Measurements from ENCODE around the gene ECE1. TPM values are rescaled to one million over a fixed set of nuclear protein-coding genes. Genes with fewer than 3 reads are reported as not detected.

Gene ECE1
- total and polyA plus RNA-seq, 2 of the 8 experiments (the other 6 are each of a cell fraction or from before 2014, with no cell fraction given): 21.4 to 36.8 TPM

- ChIA-PET CTCF (ENCODE audit: partially characterized antibody) (interaction anchor here (0.6 to 12.5 kb wide), 20 partner anchors 8 to 203 kb away, joined by 3 to 168 read pairs (median 4); no protein-coding TSS in a partner anchor), POLR2A (ENCODE audit: partially characterized antibody) (interaction anchor here (0.7 to 1.6 kb wide), 3 partner anchors 8 to 75 kb away, joined by 3 to 4 read pairs (median 3); no protein-coding TSS in a partner anchor)
- no peak overlapping the region for H3K4ac ChIP-seq (replicated peaks; ENCODE audit: insufficient read length, low read depth, low read length)
- no peak overlapping the region for H3K18ac ChIP-seq (ENCODE audit: extremely low read depth, low read length)
- H3K9ac ChIP-seq (replicated peaks in 1 of 4; ENCODE audit: extremely low read depth in 1 of 4, low read depth in 3 of 4, low read length in 3 of 4): no peak overlapping the region
- H3K23me2 ChIP-seq (ENCODE audit: low read depth, low read length): no peaks in the 10 kb centered on the region
- no peak overlapping the region for H2BK12ac ChIP-seq (ENCODE audit: low read depth, low read length)
- H2BK5ac ChIP-seq (ENCODE audit: low read depth, low read length): no peak overlapping the region
- no peak overlapping the region for H4K8ac ChIP-seq (ENCODE audit: extremely low read depth, insufficient read depth, low read length)
- no peak overlapping the region for H3K27ac ChIP-seq (ENCODE audit: low read depth, low read length)
- 75% methylated on average over 8 of the region's 8 CpGs; no CpG with 5 or more reads in 1 of the 2 experiments for WGBS, 2 experiments (ENCODE audit: extremely low coverage in 1 of 2, insufficient coverage in 1 of 2, insufficient read length in 1 of 2, insufficient replicate concordance in 2 of 2, low coverage in 1 of 2, low lambda C conversion rate in 2 of 2, missing lambda C conversion rate in 1 of 2)
- H4K20me1 ChIP-seq (replicated peaks in 1 of 2; ENCODE audit: control insufficient read depth in 1 of 2, insufficient read depth in 2 of 2, low read length in 2 of 2): peaks cover 9 to 26% of the 10 kb centered on the region in 2 experiments
- FAIRE-seq (no peak), DNase-seq (ENCODE audit: low read depth in 1 of 2, low spot score in 2 of 2) (no peak)
- no peak overlapping the region for H3K14ac ChIP-seq (ENCODE audit: insufficient read length)
- peaks cover 3 to 17% (median 13%) of the 10 kb centered on the region in 4 experiments for H3K4me1 ChIP-seq (replicated peaks in 1 of 4; ENCODE audit: control insufficient read depth in 3 of 4, insufficient read depth in 4 of 4, low read length in 3 of 4)
- H3K56ac ChIP-seq (replicated peaks; ENCODE audit: insufficient read length, low read depth, low read length): no peak overlapping the region
- H2AK5ac ChIP-seq (ENCODE audit: low read depth, low read length): no peak overlapping the region
- H2BK120ac ChIP-seq (replicated peaks; ENCODE audit: low read depth, low read length): no peak overlapping the region
- H4K91ac ChIP-seq (replicated peaks; ENCODE audit: insufficient read length, low read length): no peak overlapping the region
- no peak overlapping the region for H2BK15ac ChIP-seq (ENCODE audit: low read length)
- no peak overlapping the region for H3K23ac ChIP-seq (ENCODE audit: insufficient read length)
- H3K36me3 ChIP-seq (ENCODE audit: control insufficient read depth in 2 of 4, insufficient read depth in 4 of 4, low read length in 3 of 4): no peaks in the 10 kb centered on the region
- peaks cover 6% of the 10 kb centered on the region for H3K79me1 ChIP-seq (ENCODE audit: low read depth, low read length)
- H3K4me3 ChIP-seq (ENCODE audit: extremely low read depth in 1 of 4, insufficient read depth in 2 of 4, low read depth in 3 of 4, low read length in 4 of 4): no peak overlapping the region
- H2AFZ ChIP-seq (ENCODE audit: low read length): no peak overlapping the region
- no peaks in the 10 kb centered on the region for H3K9me3 ChIP-seq (ENCODE audit: insufficient read depth in 2 of 2, low read depth in 1 of 2, low read length in 1 of 2)
- peaks cover 0 to 16% of the 10 kb centered on the region in 2 experiments; a peak in 2 of 4 replicates for H3K79me2 ChIP-seq (ENCODE audit: control insufficient read depth in 1 of 2, insufficient read depth in 2 of 2, low read length in 2 of 2)
- H4K5ac ChIP-seq (ENCODE audit: insufficient read length, low read depth, low read length): no peak overlapping the region
- H3K27me3 ChIP-seq (replicated peaks in 1 of 4; ENCODE audit: control insufficient read depth in 3 of 4, extremely low read depth in 1 of 4, insufficient read depth in 3 of 4, low read length in 3 of 4): no peaks in the 10 kb centered on the region; a peak in 2 of 7 replicates
- H2BK20ac ChIP-seq (ENCODE audit: low read length): no peak overlapping the region
- H3K4me2 ChIP-seq (ENCODE audit: insufficient read depth in 1 of 2, low read depth in 2 of 2, low read length in 2 of 2): no peak overlapping the region
- no peak for TF ChIP-seq NANOG (IDR thresholded peaks at IDR 0.05; ENCODE audit: insufficient read depth, low read depth, low read length, poor library complexity, severe bottlenecking)
- no peak for TF ChIP-seq POLR2AphosphoS5 (IDR thresholded peaks at IDR 0.05; ENCODE audit: low read depth, low read length)
- no peak for TF ChIP-seq BCL11A (IDR thresholded peaks at IDR 0.05; ENCODE audit: low read depth in 2 of 2, low read length in 2 of 2)
- TF ChIP-seq CHD2 (IDR thresholded peaks at IDR 0.05; ENCODE audit: low read length): no peak
These were observed 47.2 kb upstream of the ECE1 start for GRCh38 chr1:21337454-21337927.
